Measurements from ENCODE around the gene DPP6.

- TF ChIP-seq CEBPB (tag; IDR thresholded peaks at IDR 0.05) (no peak), HMGN3 (IDR thresholded peaks at IDR 0.05; ENCODE audit: borderline replicate concordance, extremely low read depth, insufficient read length, low read depth, low read length) (no peak), NCOR1 (IDR thresholded peaks at IDR 0.05) (no peak), CTCF (IDR thresholded peaks at IDR 0.05 in 2 of 3, conservative IDR thresholded peaks at IDR 0.05 in 1 of 3; ENCODE audit: insufficient read depth in 2 of 3, low read depth in 1 of 3, low read length in 3 of 3) (no peak), ZBTB40 (IDR thresholded peaks at IDR 0.05) (no peak), ZBTB40 (CRISPR knock-in tag; IDR thresholded peaks at IDR 0.05) (no peak), ZNF184 (CRISPR knock-in tag; IDR thresholded peaks at IDR 0.05) (no peak), REST (IDR thresholded peaks at IDR 0.05; ENCODE audit: borderline replicate concordance) (no peak), REST (CRISPR knock-in tag; IDR thresholded peaks at IDR 0.05; ENCODE audit: low read depth) (no peak), ZNF77 (CRISPR knock-in tag; IDR thresholded peaks at IDR 0.05) (no peak), SMC3 (conservative IDR thresholded peaks at IDR 0.05; ENCODE audit: insufficient read depth, low read depth, low read length) (no peak), EP300 (IDR thresholded peaks at IDR 0.05; ENCODE audit: low read length) (no peak), NFYB (IDR thresholded peaks at IDR 0.05; ENCODE audit: extremely low read depth, insufficient read length) (no peak), ZNF79 (CRISPR knock-in tag; IDR thresholded peaks at IDR 0.05; ENCODE audit: low read depth) (no peak), MAX (CRISPR knock-in tag; IDR thresholded peaks at IDR 0.05) (no peak), ATF2 (CRISPR knock-in tag; IDR thresholded peaks at IDR 0.05) (no peak)
These were observed 712.9 kb downstream of the DPP6 start for GRCh38 chr7:154765118-154765517.
